Kidney (tissue), 14 donors: ENCODE data around the gene SC5D. TPM values are rescaled to one million over a fixed set of nuclear protein-coding genes. Genes with fewer than 3 reads are reported as not detected.

Source experiments
- DNase-seq, 5 donors: peaks; one replicate each; pipeline ENCODE4 v3.0.0-alpha.2; 2013 to 2020
- FAIRE-seq: peaks from 2 replicates; lab custom pipeline; 2012; peaks lifted over from hg19 to GRCh38; lab: Jason Lieb, UNC
- H3K27ac ChIP-seq, 2 donors: one replicate each; pipeline ENCODE4 v1.7.0; 2013; ENCODE audit warnings: low read depth in 2 of 2, low read length in 2 of 2, inconsistent platforms in 1 of 2
- H3K27me3 ChIP-seq: one replicate; pipeline ENCODE4 v1.7.1; 2013; ENCODE audit warnings: low read length, inconsistent platforms; ENCODE audit not compliant: control insufficient read depth, insufficient read depth
- H3K36me3 ChIP-seq, 3 donors: one replicate each; pipeline versions ENCODE4 v1.7.0 to v1.7.1; 2013; ENCODE audit warnings: low read length in 3 of 3, control low read depth in 1 of 3, inconsistent platforms in 1 of 3; ENCODE audit not compliant: insufficient read depth in 3 of 3, control insufficient read depth in 2 of 3
- H3K4me1 ChIP-seq, 3 donors: one replicate each; pipeline versions ENCODE4 v1.7.0 to v1.7.1; 2013; ENCODE audit warnings: low read length in 3 of 3, inconsistent platforms in 1 of 3, low read depth in 1 of 3; ENCODE audit not compliant: control insufficient read depth in 2 of 3, insufficient read depth in 2 of 3
- H3K4me3 ChIP-seq, 3 donors: one replicate each; pipeline versions ENCODE4 v1.7.0 to v1.8.1; 2013; ENCODE audit warnings: low read length in 3 of 3, control low read depth in 1 of 3, inconsistent platforms in 1 of 3
- H3K9ac ChIP-seq, 3 donors: one replicate each; pipeline versions ENCODE4 v1.7.0 to v1.7.1; 2013; ENCODE audit warnings: low read length in 3 of 3, control low read depth in 1 of 3, inconsistent platforms in 1 of 3
- H3K9me3 ChIP-seq, 3 donors: one replicate each; pipeline versions ENCODE4 v1.7.0 to v1.7.1; 2013; ENCODE audit warnings: low read length in 3 of 3, control low read depth in 1 of 3, inconsistent platforms in 1 of 3; ENCODE audit not compliant: control insufficient read depth in 2 of 3, insufficient read depth in 1 of 3
- intact Hi-C: fragments of 100-400 bp; cut with DNase I; formaldehyde crosslinking; loops from one replicate; pipeline ENCODE4 v1.11.1; 2022
- polyA plus RNA-seq: library from polyadenylated mRNA; stranded (reverse); fragments of 350-450 nt; fragmentation: Illumina TruSeq; extraction: RNeasy Lipid Tissue Mini Kit (QIAGEN cat#74804); gene quantifications from one replicate; pipeline ENCODE4 v1.2.3, GENCODE V29; 2014; ENCODE audit warnings: low read depth, low replicate concordance; ENCODE audit not compliant: insufficient read depth
- total RNA-seq: library from RNA; stranded (reverse); fragmentation: NEBNext Ultra II Directional; extraction: Animal tissue kit (Norgen Biotek cat#: 25700); gene quantifications from one replicate; pipeline ENCODE4 v1.2.1, GENCODE V29; 2021
- TF ChIP-seq, protein P1 (sequence below): IDR thresholded peaks from 3 replicates; pipeline ENCODE4 v1.5.1; 2012; ENCODE audit warnings: mild to moderate bottlenecking, moderate library complexity, borderline replicate concordance; ENCODE audit not compliant: insufficient read depth; ENCODE audit errors: extremely low read depth
- donor health status: control.
- donor health status: control.
- donor health status: control.
- donor health status: control.
- donor health status: control.
- donor health status: DM: yes; HTN: yes; CAD: no.
- donor health status: Normal renal cell carcinoma (clear cell type).

The SC5D gene
- total and polyA plus RNA-seq, 2 donors from 2014 or later = 26.6 to 43.3 TPM

DNA sequence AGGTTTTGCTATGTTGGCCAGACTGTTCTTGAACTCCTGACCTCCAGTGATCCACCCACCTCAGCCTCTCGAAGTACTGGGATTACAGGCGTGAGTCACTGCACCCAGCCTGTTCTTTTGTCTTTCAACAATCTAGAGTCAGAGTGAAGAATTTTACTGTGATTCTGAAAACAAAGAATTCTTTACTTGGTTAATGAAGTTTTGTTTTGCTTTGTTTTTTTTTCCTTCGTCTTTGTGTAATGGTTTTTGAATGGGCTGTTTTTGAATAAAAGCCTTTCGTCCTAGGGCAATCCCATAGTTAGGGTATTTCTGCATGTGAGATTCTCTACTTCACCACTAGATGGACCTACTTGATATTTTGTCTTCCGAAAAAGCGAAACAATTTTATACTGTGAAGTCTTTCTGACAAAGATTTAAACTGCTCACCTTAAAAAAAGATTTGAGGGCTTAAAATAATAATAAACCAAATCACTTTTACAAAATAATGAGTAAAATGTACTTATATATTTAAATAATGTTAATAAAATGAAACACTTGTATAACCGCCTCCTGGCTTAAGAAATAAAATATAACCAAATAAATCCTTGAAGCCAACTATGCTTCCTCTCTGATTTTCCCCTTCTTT lies 43.4 kb upstream of the SC5D start:
- Histone ChIP-seq H3K27me3 (no peaks in the 10 kb centered on the region), H3K27ac (no peak overlapping the region), H3K9me3 (no peaks in the 10 kb centered on the region), H3K36me3 (no peaks in the 10 kb centered on the region), H3K4me3 (no peak overlapping the region), H3K9ac (no peak overlapping the region), H3K4me1 (no peaks in the 10 kb centered on the region)
- TF ChIP-seq, protein P1, sequence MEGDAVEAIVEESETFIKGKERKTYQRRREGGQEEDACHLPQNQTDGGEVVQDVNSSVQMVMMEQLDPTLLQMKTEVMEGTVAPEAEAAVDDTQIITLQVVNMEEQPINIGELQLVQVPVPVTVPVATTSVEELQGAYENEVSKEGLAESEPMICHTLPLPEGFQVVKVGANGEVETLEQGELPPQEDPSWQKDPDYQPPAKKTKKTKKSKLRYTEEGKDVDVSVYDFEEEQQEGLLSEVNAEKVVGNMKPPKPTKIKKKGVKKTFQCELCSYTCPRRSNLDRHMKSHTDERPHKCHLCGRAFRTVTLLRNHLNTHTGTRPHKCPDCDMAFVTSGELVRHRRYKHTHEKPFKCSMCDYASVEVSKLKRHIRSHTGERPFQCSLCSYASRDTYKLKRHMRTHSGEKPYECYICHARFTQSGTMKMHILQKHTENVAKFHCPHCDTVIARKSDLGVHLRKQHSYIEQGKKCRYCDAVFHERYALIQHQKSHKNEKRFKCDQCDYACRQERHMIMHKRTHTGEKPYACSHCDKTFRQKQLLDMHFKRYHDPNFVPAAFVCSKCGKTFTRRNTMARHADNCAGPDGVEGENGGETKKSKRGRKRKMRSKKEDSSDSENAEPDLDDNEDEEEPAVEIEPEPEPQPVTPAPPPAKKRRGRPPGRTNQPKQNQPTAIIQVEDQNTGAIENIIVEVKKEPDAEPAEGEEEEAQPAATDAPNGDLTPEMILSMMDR = peak; percentile 56
- DNase-seq = peak in 2 of 5 donors; percentile 40 to 43
- FAIRE-seq = peak; percentile 99
- intact Hi-C loops = no loop called here

DNA sequence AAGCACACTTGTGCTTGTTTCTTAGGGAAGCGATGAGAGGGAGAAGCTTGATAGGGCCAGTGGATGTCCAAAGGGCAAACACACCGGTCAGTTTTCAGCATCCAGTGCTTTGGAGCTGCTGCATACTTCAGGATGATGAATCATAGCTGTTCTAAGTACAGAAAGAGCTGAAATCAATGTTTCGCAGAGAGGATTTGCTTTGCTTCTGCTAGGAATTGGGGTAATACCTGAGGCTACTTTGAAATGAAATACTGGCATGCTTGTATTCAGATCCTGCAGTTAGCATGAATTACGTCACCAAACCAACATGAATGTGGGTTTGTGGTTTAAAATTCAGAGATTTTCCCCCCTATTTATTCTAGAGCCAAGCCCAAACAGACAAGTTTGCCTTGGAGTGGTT lies 41.7 kb upstream of the SC5D start:
- FAIRE-seq = no peak

DNA sequence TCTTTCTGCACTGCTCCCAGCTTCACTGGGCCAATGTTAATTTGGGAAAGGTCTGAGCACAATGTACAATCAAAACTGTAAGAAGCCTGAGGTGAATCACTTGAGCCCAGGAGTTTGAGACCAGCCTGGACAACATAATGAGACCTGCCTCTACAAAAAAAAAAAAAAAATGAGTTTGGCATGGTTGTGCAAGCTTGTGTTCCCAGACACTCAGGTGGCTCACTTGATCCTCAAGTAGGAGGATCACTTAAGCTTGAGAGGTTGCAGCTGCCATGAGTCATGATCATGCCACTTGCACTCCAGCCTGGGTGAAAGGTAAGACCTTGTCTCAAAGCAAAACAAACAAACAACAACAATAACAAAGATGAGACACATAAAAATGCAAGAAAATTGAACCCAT lies 38.6 kb upstream of the SC5D start:
- Histone ChIP-seq H3K9ac (no peak overlapping the region), H3K36me3 (no peaks in the 10 kb centered on the region), H3K4me1 (no peaks in the 10 kb centered on the region), H3K27ac (no peak overlapping the region), H3K9me3 (no peaks in the 10 kb centered on the region), H3K4me3 (no peak overlapping the region), H3K27me3 (no peaks in the 10 kb centered on the region)
- FAIRE-seq = no peak
- no peak for DNase-seq
- TF ChIP-seq, protein P1 = no peak
- intact Hi-C loops = no loop called here

More for the DNA sequence above, 41.7 kb upstream of the SC5D start:
- intact Hi-C loops = no loop called here
- TF ChIP-seq, protein P1 = no peak
- H3K27me3 ChIP-seq = no peaks in the 10 kb centered on the region
- DNase-seq = no peak
- no peak overlapping the region for H3K27ac ChIP-seq
- no peaks in the 10 kb centered on the region for H3K9me3 ChIP-seq
- no peaks in the 10 kb centered on the region for H3K36me3 ChIP-seq
- H3K9ac ChIP-seq = no peak overlapping the region
- H3K4me1 ChIP-seq = no peaks in the 10 kb centered on the region
- no peak overlapping the region for H3K4me3 ChIP-seq

DNA sequence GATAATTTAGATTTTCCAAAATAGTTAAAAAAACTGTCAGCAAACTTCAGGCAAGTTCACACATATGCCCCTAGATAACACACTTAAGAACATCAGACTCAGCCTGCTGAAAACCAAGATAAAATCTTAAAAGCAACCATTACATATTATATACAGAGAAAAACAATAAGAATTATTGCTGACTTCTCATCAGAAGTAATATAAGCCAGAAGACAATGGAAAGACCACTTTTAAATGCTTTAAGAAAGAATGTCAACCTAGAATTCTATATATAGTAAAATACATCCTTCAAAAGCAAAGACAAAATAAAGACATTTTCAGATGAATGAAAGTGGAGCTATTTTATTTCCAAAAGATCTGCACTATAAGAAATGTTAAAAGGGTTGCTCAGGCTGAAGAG lies 37.8 kb upstream of the SC5D start:
- no peaks in the 10 kb centered on the region for H3K36me3 ChIP-seq
- no peak overlapping the region for H3K9ac ChIP-seq
- no peaks in the 10 kb centered on the region for H3K9me3 ChIP-seq
- no peak overlapping the region for H3K4me3 ChIP-seq
- no peaks in the 10 kb centered on the region for H3K4me1 ChIP-seq
- TF ChIP-seq, protein P1 = no peak
- intact Hi-C loops = no loop called here
- no peaks in the 10 kb centered on the region for H3K27me3 ChIP-seq
- no peak overlapping the region for H3K27ac ChIP-seq
- DNase-seq = no peak
- no peak for FAIRE-seq
